Diencephalon (tissue), 1 donor: ENCODE data around the gene C6orf15. TPM values are rescaled to one million over a fixed set of nuclear protein-coding genes. Genes with fewer than 3 reads are reported as not detected.

Experiments
- small RNA-seq: library from RNA; depleted of rRNA; stranded (forward); fragments of <200 nt; gene quantifications from one replicate; pipeline ENCODE3, GENCODE V24; 2014
- total RNA-seq: library from RNA; depleted of rRNA; stranded (reverse); fragments of >200 nt; gene quantifications from one replicate; pipeline ENCODE4 v1.2.3, GENCODE V29; 2014

The C6orf15 gene
- not detected for total RNA-seq

DNA sequence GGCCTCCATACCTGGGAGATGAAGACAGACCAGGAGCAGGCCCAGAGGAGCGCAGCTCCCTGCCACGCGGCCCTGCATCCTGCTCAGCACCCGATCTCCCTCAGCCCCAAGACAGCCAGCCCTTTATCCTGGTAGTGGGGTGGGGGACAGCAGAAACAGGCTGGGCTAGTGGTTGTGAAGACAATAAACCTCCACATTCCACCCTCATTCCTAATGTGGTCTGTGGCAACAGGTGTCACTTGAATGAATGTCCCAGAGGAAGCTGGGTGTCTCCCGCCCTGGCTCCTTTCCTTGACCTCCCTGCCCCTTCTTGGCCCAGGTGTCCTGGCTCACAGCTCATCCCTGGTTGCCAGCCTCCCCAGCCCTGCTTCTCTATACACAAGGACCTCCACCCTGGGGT is at the start of gene C6orf15:
TSS of gene C6orf15 (minus strand) at position 98 of the 400 bp plus-strand sequence. CDS start at position 78, 20 bp downstream.

DNA sequence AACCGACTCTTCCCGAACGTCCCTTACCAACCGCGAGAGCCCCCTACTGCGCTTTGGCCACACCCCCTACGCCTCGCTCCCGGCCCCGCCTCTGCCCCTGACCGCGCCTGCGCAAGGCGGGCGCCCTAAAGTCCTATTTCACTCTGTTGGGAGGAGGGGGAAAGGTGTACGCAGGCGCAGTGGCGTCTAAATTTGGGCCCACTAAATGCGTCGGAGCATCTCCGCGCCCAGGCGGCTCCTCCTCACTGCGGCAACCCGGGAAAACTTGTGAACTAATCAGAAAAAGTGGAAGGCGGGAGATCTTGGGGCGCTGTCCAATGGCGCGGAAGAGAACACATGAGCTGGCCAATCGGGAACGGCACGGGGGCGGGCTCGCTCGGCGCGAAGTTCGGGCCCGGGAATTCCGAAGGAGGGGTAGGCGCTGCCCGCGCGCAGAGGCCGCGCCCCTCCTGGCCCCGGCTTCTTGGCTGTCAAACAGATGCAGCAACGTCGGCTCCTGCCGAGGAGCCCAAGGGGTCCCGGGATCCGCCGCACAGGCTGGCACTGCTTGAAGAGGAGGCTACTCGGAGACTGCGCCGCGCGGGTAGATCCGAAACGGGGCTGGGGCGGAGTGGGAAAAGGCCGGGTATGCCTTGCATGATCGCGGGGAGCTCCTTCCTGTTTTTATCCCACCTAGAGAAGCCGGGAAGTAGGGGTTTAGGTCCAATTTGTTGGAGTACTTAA is 45.9 kb upstream of the C6orf15 start, which contains the start of gene TCF19:
TSS of gene TCF19 (plus strand) at position 450 of the 723 bp plus-strand sequence. CDS start 881 bp downstream, outside the sequence.

GRCh38 chr6:31157513-31158139 is 45.3 kb upstream of the C6orf15 start, which contains the start of gene CCHCR1:
CCHCR1 (minus strand) TSS chr6:31157802; CDS start chr6:31157600, 202 bp downstream.

DNA sequence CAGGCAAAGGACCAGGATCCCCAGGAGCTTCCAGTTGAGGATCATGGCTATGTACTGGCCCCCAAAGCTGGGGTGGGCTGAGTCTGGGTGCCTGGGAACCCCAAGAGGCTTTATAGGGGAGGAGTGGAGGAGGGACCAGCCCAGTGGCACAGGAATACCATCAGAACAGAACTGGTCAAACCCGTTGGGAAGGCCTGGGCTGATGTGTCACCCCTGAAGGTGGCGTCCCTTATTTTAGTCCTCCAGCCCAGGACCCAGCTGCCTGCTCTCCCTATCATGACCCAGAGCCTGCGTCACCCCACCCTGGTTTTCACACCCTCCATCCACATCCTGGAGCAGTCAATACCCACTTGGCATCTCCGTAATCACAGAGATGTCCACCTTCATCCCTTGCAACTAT is 26.6 kb upstream of the C6orf15 start, which contains the start of gene PSORS1C2:
TSS of gene PSORS1C2 (minus strand) at position 85 of the 400 bp plus-strand sequence. CDS start at position 45, 40 bp downstream.

DNA sequence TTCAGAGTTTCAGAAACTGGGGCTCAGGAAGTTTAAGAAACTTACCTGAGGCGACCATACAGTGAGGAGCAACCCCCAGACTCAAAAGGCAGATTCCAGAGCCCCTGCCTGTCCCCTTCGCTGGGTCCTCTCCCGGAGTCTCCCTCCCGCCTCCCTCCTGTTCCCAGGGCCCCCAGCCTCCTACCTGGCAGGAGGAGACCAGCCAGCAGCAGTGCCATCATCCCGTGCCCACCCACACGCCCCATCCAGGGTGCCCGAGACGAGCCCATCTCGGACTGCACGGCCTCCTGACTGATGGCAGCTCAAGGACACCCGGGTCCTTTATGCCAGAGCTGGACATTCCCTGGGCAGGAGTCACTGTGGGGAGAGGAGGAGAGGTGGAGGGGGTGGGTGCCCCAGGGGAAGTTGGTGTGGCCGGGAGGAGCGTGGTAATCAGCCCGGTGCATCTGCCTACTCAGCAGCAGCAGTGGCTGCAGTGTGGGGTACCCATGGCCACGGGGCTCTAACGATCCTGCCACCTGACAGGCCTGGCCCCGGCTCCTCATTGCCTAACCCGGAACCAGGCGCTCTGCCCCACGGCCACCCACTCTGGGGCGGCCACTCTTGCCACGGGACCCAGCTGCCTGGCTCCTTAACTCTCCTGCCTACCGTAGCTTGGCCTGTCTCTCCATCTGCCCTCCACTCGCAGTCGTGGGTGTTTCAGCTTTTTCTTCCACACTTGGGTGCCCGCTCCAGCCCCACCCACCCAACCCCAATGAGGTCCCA is 8.0 kb upstream of the C6orf15 start, which contains the start of gene CDSN:
TSS of gene CDSN (minus strand) at position 296 of the 765 bp plus-strand sequence. CDS start at position 269, 27 bp downstream.

GRCh38 chr6:31114541-31114878 is 2.1 kb upstream of the C6orf15 start, which contains the start of gene PSORS1C1:
PSORS1C1 (plus strand) TSS chr6:31114800; CDS start chr6:31129633, 14,833 bp downstream.

Small RNA genes lying within 50 kb of the gene (small RNA-seq; reads per million reads assigned to genes)
- gene POLR2LP1 = not detected
- gene RNU6-1133P = 0.08 reads per million

Other genes starting within 250 kb of the C6orf15 start
- 164 TPM for gene DDR1, start 228.1 kb downstream of the C6orf15 start, total RNA-seq
- 26.5 TPM for gene GTF2H4, start 204.4 kb downstream of the C6orf15 start, total RNA-seq
- 33.0 TPM for gene VARS2, start 198.3 kb downstream of the C6orf15 start, total RNA-seq
- gene SFTA2, start 180.4 kb downstream of the C6orf15 start, total RNA-seq = not detected
- not detected for gene MUCL3, start 171.6 kb downstream of the C6orf15 start, total RNA-seq
- gene MUC21, start 128.9 kb downstream of the C6orf15 start, total RNA-seq = not detected
- not detected for gene MUC22, start 102.1 kb downstream of the C6orf15 start, total RNA-seq
- gene PSORS1C1, start 2.2 kb upstream of the C6orf15 start, total RNA-seq = not detected
- not detected for gene CDSN, start 7.9 kb upstream of the C6orf15 start, total RNA-seq
- not detected for gene PSORS1C2, start 26.5 kb upstream of the C6orf15 start, total RNA-seq
- gene CCHCR1, start 45.2 kb upstream of the C6orf15 start, total RNA-seq = 13.4 TPM
- gene TCF19, start 46.0 kb upstream of the C6orf15 start, total RNA-seq = 6.7 TPM
- not detected for gene POU5F1, start 58.1 kb upstream of the C6orf15 start, total RNA-seq
- 40.4 TPM for gene HLA-C, start 159.5 kb upstream of the C6orf15 start, total RNA-seq
- 56.7 TPM for gene HLA-B, start 244.6 kb upstream of the C6orf15 start, total RNA-seq